ENCODE measurements around the gene ZNF780B. TPM values are rescaled to one million over a fixed set of nuclear protein-coding genes. Genes with fewer than 3 reads are reported as not detected.

Gene ZNF780B
- polyA plus RNA-seq, 2 of the 4 experiments (the other 2 are of a cell fraction) = 8.7 to 10.0 TPM

DNA sequence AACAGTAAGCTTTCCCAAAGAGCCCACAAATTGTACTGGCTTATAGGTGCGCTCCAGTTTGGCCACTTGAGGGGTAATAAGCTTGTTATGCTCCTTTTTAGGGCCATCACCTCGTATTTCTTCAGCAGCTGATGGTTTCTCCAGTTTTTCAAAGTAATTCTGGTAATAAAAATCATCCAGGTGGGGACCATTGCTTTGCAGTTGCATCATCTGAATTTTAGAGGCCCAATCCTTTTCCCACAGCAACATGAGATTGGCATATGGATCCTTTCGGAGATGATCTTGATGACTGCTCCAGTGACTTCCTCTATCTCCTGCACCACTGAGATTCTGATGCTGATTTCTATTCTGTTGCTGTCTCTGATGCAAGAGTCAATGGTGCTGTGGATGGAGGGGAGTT, 32.1 kb downstream of the ZNF780B start:
- WGBS (ENCODE audit: missing lambda C conversion rate) = 54% methylated on average over 3 of the region's 3 CpGs
- FAIRE-seq (peak; percentile 89), ATAC-seq (no peak), DNase-seq (ENCODE audit: low read depth in 1 of 2, low spot score in 1 of 2) (no peak)
- CTCF ChIA-PET = interaction anchor here (0.8 kb wide), 1 partner anchor 13 kb away, joined by 3 read pairs; no protein-coding TSS in a partner anchor
- Histone ChIP-seq H3K4me1 (no peaks in the 10 kb centered on the region), H3K4me2 (no peak overlapping the region), H3K27ac (no peak overlapping the region), H3K9me3 (peaks cover 100% of the 10 kb centered on the region), H3K4me3 (no peak overlapping the region)
- TF ChIP-seq CEBPB (IDR thresholded peaks at IDR 0.05) (no peak), FOSB (CRISPR knock-in tag; IDR thresholded peaks at IDR 0.05) (no peak), KDM5A (IDR thresholded peaks at IDR 0.05) (no peak), JUN (IDR thresholded peaks at IDR 0.05) (no peak), MAZ (IDR thresholded peaks at IDR 0.05; ENCODE audit: borderline replicate concordance, low read depth, low read length) (no peak), HEYL (CRISPR knock-in tag; IDR thresholded peaks at IDR 0.05) (no peak), CHD2 (IDR thresholded peaks at IDR 0.05; ENCODE audit: low read length, partially characterized antibody) (no peak), ZFP36 (IDR thresholded peaks at IDR 0.05; ENCODE audit: borderline replicate concordance, partially characterized antibody) (no peak), NFE2L2 (conservative IDR thresholded peaks at IDR 0.05; ENCODE audit: low read length) (no peak), CHD4 (IDR thresholded peaks at IDR 0.05; ENCODE audit: borderline replicate concordance) (no peak)
- TF ChIP-seq, protein P1, sequence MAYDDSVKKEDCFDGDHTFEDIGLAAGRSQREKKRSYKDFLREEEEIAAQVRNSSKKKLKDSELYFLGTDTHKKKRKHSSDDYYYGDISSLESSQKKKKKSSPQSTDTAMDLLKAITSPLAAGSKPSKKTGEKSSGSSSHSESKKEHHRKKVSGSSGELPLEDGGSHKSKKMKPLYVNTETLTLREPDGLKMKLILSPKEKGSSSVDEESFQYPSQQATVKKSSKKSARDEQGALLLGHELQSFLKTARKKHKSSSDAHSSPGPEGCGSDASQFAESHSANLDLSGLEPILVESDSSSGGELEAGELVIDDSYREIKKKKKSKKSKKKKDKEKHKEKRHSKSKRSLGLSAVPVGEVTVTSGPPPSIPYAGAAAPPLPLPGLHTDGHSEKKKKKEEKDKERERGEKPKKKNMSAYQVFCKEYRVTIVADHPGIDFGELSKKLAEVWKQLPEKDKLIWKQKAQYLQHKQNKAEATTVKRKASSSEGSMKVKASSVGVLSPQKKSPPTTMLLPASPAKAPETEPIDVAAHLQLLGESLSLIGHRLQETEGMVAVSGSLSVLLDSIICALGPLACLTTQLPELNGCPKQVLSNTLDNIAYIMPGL (CRISPR knock-in tag; IDR thresholded peaks at IDR 0.05; ENCODE audit: borderline replicate concordance) = no peak
- TF ChIP-seq, protein P2, sequence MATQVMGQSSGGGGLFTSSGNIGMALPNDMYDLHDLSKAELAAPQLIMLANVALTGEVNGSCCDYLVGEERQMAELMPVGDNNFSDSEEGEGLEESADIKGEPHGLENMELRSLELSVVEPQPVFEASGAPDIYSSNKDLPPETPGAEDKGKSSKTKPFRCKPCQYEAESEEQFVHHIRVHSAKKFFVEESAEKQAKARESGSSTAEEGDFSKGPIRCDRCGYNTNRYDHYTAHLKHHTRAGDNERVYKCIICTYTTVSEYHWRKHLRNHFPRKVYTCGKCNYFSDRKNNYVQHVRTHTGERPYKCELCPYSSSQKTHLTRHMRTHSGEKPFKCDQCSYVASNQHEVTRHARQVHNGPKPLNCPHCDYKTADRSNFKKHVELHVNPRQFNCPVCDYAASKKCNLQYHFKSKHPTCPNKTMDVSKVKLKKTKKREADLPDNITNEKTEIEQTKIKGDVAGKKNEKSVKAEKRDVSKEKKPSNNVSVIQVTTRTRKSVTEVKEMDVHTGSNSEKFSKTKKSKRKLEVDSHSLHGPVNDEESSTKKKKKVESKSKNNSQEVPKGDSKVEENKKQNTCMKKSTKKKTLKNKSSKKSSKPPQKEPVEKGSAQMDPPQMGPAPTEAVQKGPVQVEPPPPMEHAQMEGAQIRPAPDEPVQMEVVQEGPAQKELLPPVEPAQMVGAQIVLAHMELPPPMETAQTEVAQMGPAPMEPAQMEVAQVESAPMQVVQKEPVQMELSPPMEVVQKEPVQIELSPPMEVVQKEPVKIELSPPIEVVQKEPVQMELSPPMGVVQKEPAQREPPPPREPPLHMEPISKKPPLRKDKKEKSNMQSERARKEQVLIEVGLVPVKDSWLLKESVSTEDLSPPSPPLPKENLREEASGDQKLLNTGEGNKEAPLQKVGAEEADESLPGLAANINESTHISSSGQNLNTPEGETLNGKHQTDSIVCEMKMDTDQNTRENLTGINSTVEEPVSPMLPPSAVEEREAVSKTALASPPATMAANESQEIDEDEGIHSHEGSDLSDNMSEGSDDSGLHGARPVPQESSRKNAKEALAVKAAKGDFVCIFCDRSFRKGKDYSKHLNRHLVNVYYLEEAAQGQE (IDR thresholded peaks at IDR 0.05) = no peak
- TF ChIP-seq, protein P3, sequence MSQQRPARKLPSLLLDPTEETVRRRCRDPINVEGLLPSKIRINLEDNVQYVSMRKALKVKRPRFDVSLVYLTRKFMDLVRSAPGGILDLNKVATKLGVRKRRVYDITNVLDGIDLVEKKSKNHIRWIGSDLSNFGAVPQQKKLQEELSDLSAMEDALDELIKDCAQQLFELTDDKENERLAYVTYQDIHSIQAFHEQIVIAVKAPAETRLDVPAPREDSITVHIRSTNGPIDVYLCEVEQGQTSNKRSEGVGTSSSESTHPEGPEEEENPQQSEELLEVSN (IDR thresholded peaks at IDR 0.05; ENCODE audit: borderline replicate concordance, low read depth) = no peak
- POLR2A ChIA-PET = no interaction called here

DNA sequence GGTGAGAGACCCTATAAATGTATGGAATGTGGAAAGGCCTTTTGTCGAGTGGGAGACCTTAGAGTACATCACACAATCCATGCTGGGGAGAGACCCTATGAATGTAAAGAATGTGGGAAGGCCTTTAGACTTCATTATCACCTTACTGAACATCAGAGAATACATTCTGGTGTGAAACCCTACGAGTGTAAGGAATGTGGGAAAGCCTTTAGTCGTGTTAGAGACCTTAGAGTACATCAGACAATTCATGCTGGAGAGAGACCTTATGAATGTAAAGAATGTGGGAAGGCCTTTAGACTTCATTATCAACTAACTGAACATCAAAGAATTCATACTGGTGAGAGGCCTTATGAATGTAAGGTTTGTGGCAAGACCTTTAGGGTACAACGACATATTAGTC, 42.0 kb downstream of the ZNF780B start:
- DNase-seq (ENCODE audit: low read depth in 1 of 2, low spot score in 1 of 2) = no peak
- no peak for ATAC-seq
- ChIA-PET POLR2A (no interaction called here), CTCF (no interaction called here)
- TF ChIP-seq, protein P4, sequence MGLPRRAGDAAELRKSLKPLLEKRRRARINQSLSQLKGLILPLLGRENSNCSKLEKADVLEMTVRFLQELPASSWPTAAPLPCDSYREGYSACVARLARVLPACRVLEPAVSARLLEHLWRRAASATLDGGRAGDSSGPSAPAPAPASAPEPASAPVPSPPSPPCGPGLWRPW (IDR thresholded peaks at IDR 0.05) = peak; percentile 14; the same call in 1 of the 2 replicates
- TF ChIP-seq TFCP2L1 (CRISPR knock-in tag; IDR thresholded peaks at IDR 0.05) = no peak
- TF ChIP-seq CEBPB (IDR thresholded peaks at IDR 0.05) = no peak
- 83% methylated on average over 4 of the region's 4 CpGs for WGBS (ENCODE audit: missing lambda C conversion rate)
- FAIRE-seq = no peak
- H3K4me3 ChIP-seq = no peak overlapping the region
- H3K9me3 ChIP-seq = peaks cover 99% of the 10 kb centered on the region
- H3K4me2 ChIP-seq = no peak overlapping the region
- H3K4me1 ChIP-seq = no peaks in the 10 kb centered on the region
- no peak overlapping the region for H3K27ac ChIP-seq

DNA sequence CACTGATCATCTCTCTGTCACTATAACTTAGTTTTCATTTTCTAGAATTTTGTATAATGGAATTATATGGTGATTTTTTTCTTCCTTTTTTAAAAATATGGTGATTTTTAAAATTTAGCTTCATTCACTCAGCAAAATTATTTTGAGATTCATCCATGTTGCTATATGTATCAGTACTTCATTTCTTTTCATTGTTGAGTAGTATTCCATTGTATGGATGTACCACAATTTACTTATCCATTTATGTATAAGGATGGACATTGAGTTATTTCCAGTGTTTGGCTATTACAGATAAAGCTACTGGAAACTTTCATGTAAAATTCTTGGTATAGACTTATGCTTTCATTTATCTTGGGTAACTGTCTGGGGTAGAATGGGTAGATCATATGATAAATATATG, 46.4 kb downstream of the ZNF780B start:
- FAIRE-seq (peak; percentile 99), DNase-seq (ENCODE audit: low read depth in 1 of 2, low spot score in 1 of 2) (no peak), ATAC-seq (no peak)
- Histone ChIP-seq H3K4me1 (no peaks in the 10 kb centered on the region), H3K27ac (no peak overlapping the region), H3K4me2 (no peak overlapping the region), H3K9me3 (peaks cover 92% of the 10 kb centered on the region), H3K4me3 (no peak overlapping the region)
- POLR2A ChIA-PET = no interaction called here
- no peak for TF ChIP-seq KDM5A (IDR thresholded peaks at IDR 0.05)
- no peak for TF ChIP-seq JUNB (IDR thresholded peaks at IDR 0.05)
- TF ChIP-seq KDM1A (IDR thresholded peaks at IDR 0.05; ENCODE audit: low read depth) = peak; percentile 59; the same call in 1 of the 2 replicates
- TF ChIP-seq CHD4 (IDR thresholded peaks at IDR 0.05; ENCODE audit: borderline replicate concordance) = peak; percentile 70; the same call in 1 of the 2 replicates
- CTCF ChIA-PET = interaction anchor here (1.1 to 1.9 kb wide), 5 partner anchors 10 to 130 kb away, joined by 3 to 7 read pairs (median 4); no protein-coding TSS in a partner anchor

All from A549 (cell line).